Spleen (tissue), 11 donors: ENCODE measurements around the gene PDE5A. TPM values are rescaled to one million over a fixed set of nuclear protein-coding genes. Genes with fewer than 3 reads are reported as not detected.
"Not testable (repeated sequence)": the region's sequence is repeated elsewhere in the genome, so short reads cannot be mapped to it uniquely, and the experiment has no call there.

Source experiments
- DNase-seq: peaks from one replicate; pipeline ENCODE4 v3.0.0-alpha.2; 2020
- H3K27ac ChIP-seq, 8 donors: fragments of 200-600 bp; sonication (generic) in 7 of 8; 1 replicate in 4 of 8; 2 replicates in 4 of 8; pipeline versions ENCODE4 v1.5.0 to v1.8.0; 2016 to 2021; ENCODE audit warnings: inconsistent platforms in 4 of 8, mild to moderate bottlenecking in 4 of 8, moderate library complexity in 1 of 8
- H3K27me3 ChIP-seq, 7 donors: fragments of 200-600 bp; sonication (generic) in 6 of 7; replicated peaks in 1 of 7; 1 replicate in 4 of 7; 2 replicates in 3 of 7; pipeline versions ENCODE4 v1.5.0 to v1.8.0; 2016 to 2021; ENCODE audit warnings: inconsistent platforms in 3 of 7, mild to moderate bottlenecking in 1 of 7
- H3K36me3 ChIP-seq, 6 donors: fragments of 200-600 bp; sonication (generic) in 5 of 6; 1 replicate in 4 of 6; 2 replicates in 2 of 6; pipeline versions ENCODE4 v1.5.0 to v1.8.0; 2016 to 2021; ENCODE audit warnings: inconsistent platforms in 2 of 6
- H3K4me1 ChIP-seq, 6 donors: fragments of 200-600 bp; sonication (generic) in 5 of 6; 1 replicate in 3 of 6; 2 replicates in 3 of 6; pipeline versions ENCODE4 v1.5.0 to v1.8.0; 2016 to 2021; ENCODE audit warnings: inconsistent platforms in 3 of 6
- H3K4me3 ChIP-seq, 8 donors: fragments of 200-600 bp; sonication (generic) in 7 of 8; 1 replicate in 4 of 8; 2 replicates in 4 of 8; pipeline versions ENCODE4 v1.5.0 to v1.8.0; 2016 to 2021; ENCODE audit warnings: inconsistent platforms in 4 of 8, mild to moderate bottlenecking in 4 of 8, moderate library complexity in 2 of 8
- H3K9me3 ChIP-seq, 8 donors: fragments of 200-600 bp; sonication (generic) in 7 of 8; 1 replicate in 4 of 8; 2 replicates in 4 of 8; pipeline versions ENCODE4 v1.5.0 to v1.8.0; 2016 to 2021; ENCODE audit warnings: inconsistent platforms in 4 of 8
- POLR2A ChIP-seq, 3 donors: fragments of 450-650 bp; IDR thresholded peaks; one replicate each; pipeline ENCODE4 v1.5.1; 2017; ENCODE audit warnings: antibody characterized with exemption in 3 of 3, mild to moderate bottlenecking in 1 of 3
- POLR2AphosphoS5 ChIP-seq, 3 donors: sonication (generic); formaldehyde crosslinking; IDR thresholded peaks; one replicate each; pipeline ENCODE4 v1.5.1; 2017; ENCODE audit warnings: antibody characterized with exemption in 3 of 3
- WGBS, 5 donors: extraction: QIAGEN DNeasy Blood & Tissue Kit in 3 of 5; methylation state at CpG; one replicate each; pipeline versions ENCODE4 v1.1.5 to v1.1.7; 2013 to 2018; 5-methylcytosine and 5-hydroxymethylcytosine counted together
- intact Hi-C: fragments of 100-400 bp; cut with DNase I; formaldehyde crosslinking; loops from one replicate; pipeline ENCODE4 v1.15.0; 2023; ENCODE audit warnings: low total_unique reads
- polyA plus RNA-seq, 3 donors: library from polyadenylated mRNA; stranded (reverse); fragments of 200-250 nt; gene quantifications; one replicate each; pipeline ENCODE4 v1.2.1, GENCODE V29; 2013
- total RNA-seq, 7 donors: library from RNA; depleted of rRNA in 3 of 7; stranded (reverse); fragments of >200 nt in 3 of 7; fragmentation: NEBNext Ultra II Directional in 4 of 7; extraction: Animal tissue kit (Norgen Biotek cat#: 25700) in 4 of 7; gene quantifications; one replicate each; pipeline versions ENCODE4 v1.1.0 to v1.2.1, GENCODE V29; 2016 to 2021
- TF ChIP-seq, protein P1 (sequence below), 11 experiments: fragments of 200-600 bp in 7 of 11; fragments of 450-650 bp in 4 of 11; sonication (generic) in 4 of 11; IDR thresholded peaks in 8 of 11; conservative IDR thresholded peaks in 3 of 11; 1 replicate in 7 of 11; 2 replicates in 4 of 11; pipeline versions ENCODE4 v1.4.0 to v1.8.0; 2016 to 2021; ENCODE audit warnings: antibody characterized with exemption in 11 of 11, inconsistent platforms in 4 of 11, mild to moderate bottlenecking in 1 of 11
- donor health status: healthy with polysubstance abuse.
- donor health status: DM: no; HTN: no; CAD: no; lungs with moderate emphysema.
- donor health status: DM: no; HTN: no; CAD: no.
- donor health status: Bipolar disorder and iron deficiency.
- donor health status: healthy.
- donor health status: DM: no; HTN: no; CAD: no.
- donor health status: DM: yes; HTN: yes; CAD: no.

The PDE5A gene
- total and polyA plus RNA-seq, 10 donors: 0.91 to 15.1 (median 9.5) TPM

DNA sequence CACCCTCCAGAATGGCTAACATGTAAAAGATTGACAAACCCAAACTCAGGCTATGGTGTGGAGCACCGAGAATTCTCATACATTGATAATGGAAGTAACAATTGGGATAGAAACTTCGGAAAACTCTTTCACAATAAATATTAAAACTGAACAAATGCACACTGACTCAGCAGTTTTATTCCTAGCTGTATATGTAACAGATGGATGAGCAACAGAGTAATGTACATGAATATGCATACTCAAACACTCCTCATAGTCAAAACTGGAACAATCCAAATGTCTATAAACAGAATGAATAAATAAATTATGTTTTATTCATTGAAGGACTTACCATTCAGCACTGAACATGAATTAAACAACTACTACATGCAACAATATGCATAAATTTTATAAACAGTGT is 37.1 kb upstream of the PDE5A start:
- Histone ChIP-seq H3K4me1 (no peaks in the 10 kb centered on the region), H3K36me3 (no peaks in the 10 kb centered on the region), H3K27ac (no peak overlapping the region), H3K27me3 (no peaks in the 10 kb centered on the region), H3K9me3 (no peaks in the 10 kb centered on the region), H3K4me3 (no peak overlapping the region)
- TF ChIP-seq POLR2A (IDR thresholded peaks at IDR 0.05) (no peak), POLR2AphosphoS5 (IDR thresholded peaks at IDR 0.05) (no peak)
- TF ChIP-seq, protein P1, sequence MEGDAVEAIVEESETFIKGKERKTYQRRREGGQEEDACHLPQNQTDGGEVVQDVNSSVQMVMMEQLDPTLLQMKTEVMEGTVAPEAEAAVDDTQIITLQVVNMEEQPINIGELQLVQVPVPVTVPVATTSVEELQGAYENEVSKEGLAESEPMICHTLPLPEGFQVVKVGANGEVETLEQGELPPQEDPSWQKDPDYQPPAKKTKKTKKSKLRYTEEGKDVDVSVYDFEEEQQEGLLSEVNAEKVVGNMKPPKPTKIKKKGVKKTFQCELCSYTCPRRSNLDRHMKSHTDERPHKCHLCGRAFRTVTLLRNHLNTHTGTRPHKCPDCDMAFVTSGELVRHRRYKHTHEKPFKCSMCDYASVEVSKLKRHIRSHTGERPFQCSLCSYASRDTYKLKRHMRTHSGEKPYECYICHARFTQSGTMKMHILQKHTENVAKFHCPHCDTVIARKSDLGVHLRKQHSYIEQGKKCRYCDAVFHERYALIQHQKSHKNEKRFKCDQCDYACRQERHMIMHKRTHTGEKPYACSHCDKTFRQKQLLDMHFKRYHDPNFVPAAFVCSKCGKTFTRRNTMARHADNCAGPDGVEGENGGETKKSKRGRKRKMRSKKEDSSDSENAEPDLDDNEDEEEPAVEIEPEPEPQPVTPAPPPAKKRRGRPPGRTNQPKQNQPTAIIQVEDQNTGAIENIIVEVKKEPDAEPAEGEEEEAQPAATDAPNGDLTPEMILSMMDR (IDR thresholded peaks at IDR 0.05 in 8 of 11, conservative IDR thresholded peaks at IDR 0.05 in 3 of 11): no peak
- intact Hi-C loops: no loop called here
- DNase-seq: no peak
- WGBS, 5 donors: 74 to 86% (median 82%) methylated on average over 2 of the region's 2 CpGs

DNA sequence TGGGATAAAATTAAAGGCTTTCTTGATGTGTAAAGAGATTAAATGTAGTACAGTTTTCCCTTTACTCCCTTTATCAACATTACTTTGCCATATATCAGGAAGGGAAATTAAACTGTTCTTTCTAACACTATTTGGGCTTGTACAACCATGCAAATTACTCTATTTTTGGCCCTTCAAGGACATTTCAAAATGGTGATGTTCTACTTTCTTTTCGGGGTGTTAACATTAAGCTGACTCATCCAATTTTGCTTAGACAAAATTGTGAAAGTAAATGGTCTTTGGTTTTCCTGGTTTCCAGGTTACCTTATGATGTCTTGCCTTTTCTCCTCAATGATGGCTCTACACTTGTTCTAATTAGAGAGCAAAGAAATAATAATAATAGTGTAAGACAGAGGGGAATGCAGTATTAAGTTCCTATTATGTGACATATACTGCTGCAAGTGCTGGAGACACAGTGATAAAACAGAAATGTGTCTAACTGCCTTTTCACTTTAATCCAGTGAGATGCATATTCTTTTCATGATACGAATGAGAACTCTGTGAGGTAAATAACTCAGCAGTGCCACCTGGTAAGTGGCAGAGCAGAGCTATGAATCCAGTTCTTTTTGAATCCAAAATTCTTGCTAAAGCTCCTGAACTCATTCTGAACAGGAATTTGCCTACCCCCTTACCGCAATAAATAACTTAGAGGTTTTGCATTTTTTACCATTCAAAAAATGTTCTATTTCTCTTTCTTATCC is 35.7 kb upstream of the PDE5A start:
- Histone ChIP-seq H3K9me3 (no peaks in the 10 kb centered on the region), H3K4me3 (peak overlapping the region in 1 of 8 donors; percentile 23), H3K27ac (no peak overlapping the region), H3K36me3 (no peaks in the 10 kb centered on the region), H3K4me1 (no peaks in the 10 kb centered on the region), H3K27me3 (no peaks in the 10 kb centered on the region)
- no peak for TF ChIP-seq POLR2A (IDR thresholded peaks at IDR 0.05)
- TF ChIP-seq, protein P1 (IDR thresholded peaks at IDR 0.05 in 8 of 11, conservative IDR thresholded peaks at IDR 0.05 in 3 of 11): no peak
- TF ChIP-seq POLR2AphosphoS5 (IDR thresholded peaks at IDR 0.05): no peak
- no peak for DNase-seq
- 74 to 89% (median 84%) methylated on average over 3 of the region's 3 CpGs for WGBS, 5 donors
- intact Hi-C loops: no loop called here

DNA sequence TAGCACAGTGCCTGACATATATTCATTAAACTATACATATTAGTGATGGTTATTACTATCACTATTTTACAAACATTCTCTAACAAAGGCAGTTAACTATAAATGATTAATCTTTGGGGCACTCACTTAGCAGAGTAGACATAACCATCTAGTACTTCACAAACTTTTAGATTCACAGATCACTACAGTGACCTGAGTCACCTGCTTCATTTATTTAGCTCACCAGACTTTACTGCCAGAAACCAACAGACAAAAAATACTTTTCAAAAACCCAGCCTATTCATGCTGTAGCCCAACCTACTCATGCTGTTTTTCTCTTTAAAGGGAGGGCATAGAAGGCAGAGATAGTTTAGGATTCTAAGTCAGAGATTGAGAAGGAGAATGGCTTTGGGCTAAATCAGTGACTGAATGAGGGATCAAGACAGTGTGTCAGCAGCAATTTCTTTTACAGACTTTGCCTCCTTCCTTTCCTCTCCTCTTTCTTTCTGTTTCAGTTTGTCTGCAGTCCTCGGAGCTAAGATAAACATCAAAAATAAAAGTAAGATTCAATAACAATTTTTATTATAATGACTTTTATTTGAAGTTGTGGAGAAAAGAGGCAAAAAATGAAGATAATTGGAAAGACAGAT is 34.7 kb upstream of the PDE5A start:
- no peaks in the 10 kb centered on the region for H3K36me3 ChIP-seq
- TF ChIP-seq POLR2AphosphoS5 (IDR thresholded peaks at IDR 0.05) (no peak), POLR2A (IDR thresholded peaks at IDR 0.05) (no peak)
- TF ChIP-seq, protein P1 (IDR thresholded peaks at IDR 0.05 in 8 of 11, conservative IDR thresholded peaks at IDR 0.05 in 3 of 11): no peak
- no peak overlapping the region for H3K27ac ChIP-seq
- no peaks in the 10 kb centered on the region for H3K4me1 ChIP-seq
- DNase-seq: no peak
- H3K27me3 ChIP-seq: no peaks in the 10 kb centered on the region
- H3K4me3 ChIP-seq: peak overlapping the region in 1 of 8 donors; percentile 23
- WGBS, 5 donors: 40 to 70% (median 51%) methylated on average over 1 of the region's 1 CpG
- intact Hi-C loops: no loop called here
- H3K9me3 ChIP-seq: no peaks in the 10 kb centered on the region

DNA sequence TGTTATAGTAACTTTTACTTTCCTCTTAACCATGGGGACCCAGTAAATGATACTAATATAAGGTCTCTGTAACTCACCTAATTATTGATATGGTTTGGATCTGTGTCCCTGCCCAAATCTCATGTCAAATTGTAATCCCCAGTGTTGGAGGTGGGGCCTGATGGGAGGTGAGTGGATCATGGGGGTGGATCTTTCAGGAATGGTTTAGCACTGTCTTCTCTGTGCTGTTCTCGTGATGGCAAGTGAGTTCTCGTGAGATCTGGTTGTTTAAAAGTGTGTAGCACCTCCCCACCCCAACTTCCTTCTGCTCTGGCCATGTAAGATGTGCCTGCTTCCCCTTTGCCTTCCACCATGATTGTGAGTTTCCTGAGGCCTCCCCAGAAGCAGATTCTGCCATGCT is 34.0 kb upstream of the PDE5A start:
- H3K4me3 ChIP-seq, H3K36me3 ChIP-seq, H3K27ac ChIP-seq, DNase-seq, H3K27me3 ChIP-seq, intact Hi-C loops, H3K4me1 ChIP-seq, H3K9me3 ChIP-seq: not testable (repeated sequence)
- 43 to 63% (median 57%) methylated on average over 2 of the region's 2 CpGs for WGBS, 5 donors
